ENCODE results near the gene GLG1.

Gene GLG1

DNA sequence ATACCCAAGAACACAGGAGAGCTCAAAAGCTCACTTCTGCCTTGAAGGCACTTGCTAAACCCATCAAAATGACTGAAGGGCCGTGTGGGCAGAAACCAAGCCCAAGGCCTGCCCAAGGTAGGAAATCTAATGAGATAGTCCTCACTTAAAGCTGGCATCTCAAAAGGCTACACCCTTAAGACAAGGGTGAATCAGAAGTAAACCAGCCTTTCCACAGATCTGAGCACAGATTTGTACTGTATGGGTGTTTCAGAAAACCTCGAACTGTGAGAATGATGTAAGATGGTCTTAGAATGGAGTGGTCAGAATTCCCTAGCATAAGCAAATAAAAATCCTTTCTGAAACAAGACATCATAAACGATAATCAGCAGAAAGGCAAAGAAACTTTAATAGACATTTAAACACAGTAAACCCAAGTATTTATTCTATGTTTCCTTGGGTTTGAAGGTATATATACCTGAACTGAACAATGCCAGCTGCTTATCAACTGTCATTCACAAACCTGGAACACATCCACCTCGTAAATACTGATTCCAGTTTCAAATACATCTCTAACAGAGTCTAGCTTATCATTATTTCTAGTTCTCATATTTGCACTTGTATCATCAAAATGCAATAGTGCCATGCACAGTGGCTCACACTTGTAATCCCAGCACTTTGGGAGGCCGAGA is 37.8 kb downstream of the GLG1 start:
- Histone ChIP-seq H3K27ac (ENCODE audit: low read length) (no peak overlapping the region), H3K4me1 (ENCODE audit: low read length) (no peaks in the 10 kb centered on the region)

DNA sequence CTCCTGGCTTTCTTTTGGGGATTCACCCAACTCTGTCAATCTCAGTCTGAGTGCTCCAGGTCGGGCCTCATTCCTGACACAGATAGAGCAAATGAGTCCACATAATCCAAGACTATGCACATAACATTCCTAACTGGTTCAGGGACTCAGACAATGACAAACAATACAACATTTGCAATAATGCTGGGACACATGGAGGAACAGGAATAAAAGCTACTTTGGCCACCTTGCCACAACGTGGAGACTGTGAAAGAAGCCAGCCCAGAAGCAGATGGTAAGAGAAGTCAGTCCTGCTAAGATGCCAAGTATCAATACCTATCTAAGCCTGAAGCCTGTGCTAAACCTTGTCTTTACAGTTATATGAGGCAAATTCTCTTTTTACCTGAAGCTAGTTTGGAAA is 39.0 kb downstream of the GLG1 start:
- Histone ChIP-seq H4K20me1 (ENCODE audit: insufficient read depth, low read length) (peaks cover 78% of the 10 kb centered on the region), H3K27ac (ENCODE audit: low read length) (no peak overlapping the region)
- no peak for TF ChIP-seq EZH2phosphoT487 (IDR thresholded peaks at IDR 0.05; ENCODE audit: low read depth)
- TF ChIP-seq, protein P1, sequence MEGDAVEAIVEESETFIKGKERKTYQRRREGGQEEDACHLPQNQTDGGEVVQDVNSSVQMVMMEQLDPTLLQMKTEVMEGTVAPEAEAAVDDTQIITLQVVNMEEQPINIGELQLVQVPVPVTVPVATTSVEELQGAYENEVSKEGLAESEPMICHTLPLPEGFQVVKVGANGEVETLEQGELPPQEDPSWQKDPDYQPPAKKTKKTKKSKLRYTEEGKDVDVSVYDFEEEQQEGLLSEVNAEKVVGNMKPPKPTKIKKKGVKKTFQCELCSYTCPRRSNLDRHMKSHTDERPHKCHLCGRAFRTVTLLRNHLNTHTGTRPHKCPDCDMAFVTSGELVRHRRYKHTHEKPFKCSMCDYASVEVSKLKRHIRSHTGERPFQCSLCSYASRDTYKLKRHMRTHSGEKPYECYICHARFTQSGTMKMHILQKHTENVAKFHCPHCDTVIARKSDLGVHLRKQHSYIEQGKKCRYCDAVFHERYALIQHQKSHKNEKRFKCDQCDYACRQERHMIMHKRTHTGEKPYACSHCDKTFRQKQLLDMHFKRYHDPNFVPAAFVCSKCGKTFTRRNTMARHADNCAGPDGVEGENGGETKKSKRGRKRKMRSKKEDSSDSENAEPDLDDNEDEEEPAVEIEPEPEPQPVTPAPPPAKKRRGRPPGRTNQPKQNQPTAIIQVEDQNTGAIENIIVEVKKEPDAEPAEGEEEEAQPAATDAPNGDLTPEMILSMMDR (IDR thresholded peaks at IDR 0.05; ENCODE audit: low read depth, low read length) = no peak

More for the DNA sequence above, 37.8 kb downstream of the GLG1 start:
- H3K9me3 ChIP-seq (ENCODE audit: insufficient read depth, low read length) = no peaks in the 10 kb centered on the region
- H3K27me3 ChIP-seq (ENCODE audit: low read depth, low read length) = no peaks in the 10 kb centered on the region
- no peak overlapping the region for H3K9ac ChIP-seq (ENCODE audit: low read length)
- H3K79me2 ChIP-seq (ENCODE audit: low read length) = peaks cover 89% of the 10 kb centered on the region
- no peak overlapping the region for H2AFZ ChIP-seq (ENCODE audit: low read depth, low read length)
- no peak overlapping the region for H3K4me3 ChIP-seq (ENCODE audit: low read length)
- H3K36me3 ChIP-seq (replicated peaks; ENCODE audit: low read depth, low read length) = no peaks in the 10 kb centered on the region
- H4K20me1 ChIP-seq (ENCODE audit: insufficient read depth, low read length) = peaks cover 76% of the 10 kb centered on the region
- TF ChIP-seq, protein P1 (IDR thresholded peaks at IDR 0.05; ENCODE audit: low read depth, low read length) = no peak
- no peak for TF ChIP-seq EZH2phosphoT487 (IDR thresholded peaks at IDR 0.05; ENCODE audit: low read depth)
- H3K4me2 ChIP-seq (ENCODE audit: low read length) = no peak overlapping the region

DNA sequence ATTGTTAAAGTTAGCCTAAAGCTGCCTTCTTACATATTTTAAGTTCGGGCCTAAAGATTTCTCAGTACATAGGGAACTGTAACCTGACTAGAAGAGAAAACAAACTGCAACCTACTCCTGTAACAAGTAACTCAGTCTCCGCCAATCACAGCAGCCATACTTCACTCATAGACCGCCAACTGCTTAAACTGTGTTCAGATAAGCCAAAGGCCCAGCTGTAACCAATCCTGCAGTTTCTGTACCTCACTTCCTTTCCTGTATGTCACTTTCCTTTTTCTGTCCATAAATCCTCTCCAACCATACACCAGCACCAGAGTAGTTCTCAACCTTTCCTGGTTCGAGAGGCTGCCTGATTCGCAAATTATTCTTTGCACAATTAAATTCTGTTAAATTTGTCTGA is 41.5 kb downstream of the GLG1 start:
- peaks cover 77% of the 10 kb centered on the region for H4K20me1 ChIP-seq (ENCODE audit: insufficient read depth, low read length)
- H3K36me3 ChIP-seq (replicated peaks; ENCODE audit: low read depth, low read length) = peaks cover 5% of the 10 kb centered on the region
- H3K4me2 ChIP-seq (ENCODE audit: low read length) = no peak overlapping the region
- H2AFZ ChIP-seq (ENCODE audit: low read depth, low read length) = no peak overlapping the region
- H3K4me1 ChIP-seq (ENCODE audit: low read length) = peaks cover 11% of the 10 kb centered on the region
- no peaks in the 10 kb centered on the region for H3K27me3 ChIP-seq (ENCODE audit: low read depth, low read length)
- H3K27ac ChIP-seq (ENCODE audit: low read length) = no peak overlapping the region
- no peak for TF ChIP-seq EZH2phosphoT487 (IDR thresholded peaks at IDR 0.05; ENCODE audit: low read depth)
- TF ChIP-seq, protein P1 (IDR thresholded peaks at IDR 0.05; ENCODE audit: low read depth, low read length) = no peak
- H3K9me3 ChIP-seq (ENCODE audit: insufficient read depth, low read length) = no peaks in the 10 kb centered on the region
- no peak overlapping the region for H3K4me3 ChIP-seq (ENCODE audit: low read length)
- no peak overlapping the region for H3K9ac ChIP-seq (ENCODE audit: low read length)
- H3K79me2 ChIP-seq (ENCODE audit: low read length) = peaks cover 90% of the 10 kb centered on the region

More for the DNA sequence above, 39.0 kb downstream of the GLG1 start:
- no peak overlapping the region for H3K9ac ChIP-seq (ENCODE audit: low read length)
- H3K27me3 ChIP-seq (ENCODE audit: low read depth, low read length) = no peaks in the 10 kb centered on the region
- H3K4me3 ChIP-seq (ENCODE audit: low read length) = no peak overlapping the region
- peaks cover 91% of the 10 kb centered on the region for H3K79me2 ChIP-seq (ENCODE audit: low read length)
- no peaks in the 10 kb centered on the region for H3K9me3 ChIP-seq (ENCODE audit: insufficient read depth, low read length)
- 0 out of 2 replicates have a peak, but pooled peaks cover under 1% of the 10 kb centered on the region for H3K4me1 ChIP-seq (ENCODE audit: low read length)
- peaks cover 3% of the 10 kb centered on the region for H3K36me3 ChIP-seq (replicated peaks; ENCODE audit: low read depth, low read length)
- H2AFZ ChIP-seq (ENCODE audit: low read depth, low read length) = no peak overlapping the region
- H3K4me2 ChIP-seq (ENCODE audit: low read length) = no peak overlapping the region

DNA sequence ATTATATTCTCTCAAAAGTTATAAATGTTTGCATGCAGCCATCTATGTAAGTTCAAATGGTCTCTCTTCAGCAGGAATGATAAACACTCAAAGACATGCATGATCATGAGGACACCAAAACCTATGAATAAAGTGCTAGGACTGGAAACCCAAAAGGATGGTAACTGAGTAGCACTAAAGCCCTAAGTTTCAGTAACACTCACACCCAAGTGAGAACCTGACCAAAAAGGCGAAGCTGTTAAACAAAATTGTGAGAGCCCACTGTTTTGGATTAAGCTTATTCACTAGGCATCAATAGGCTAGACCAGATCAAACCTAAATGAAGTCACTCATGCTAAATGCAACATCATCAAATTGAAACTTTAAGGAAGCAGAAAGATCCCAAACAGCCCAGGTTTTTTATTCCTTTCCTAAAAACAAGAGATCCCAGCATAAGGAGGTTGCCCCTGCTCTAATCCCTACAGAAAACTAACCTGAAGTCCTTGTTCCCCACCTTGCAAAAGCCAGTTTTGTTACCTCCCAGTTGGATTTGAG is 42.4 kb downstream of the GLG1 start:
- H4K20me1 ChIP-seq (ENCODE audit: insufficient read depth, low read length) = peaks cover 77% of the 10 kb centered on the region
- H2AFZ ChIP-seq (ENCODE audit: low read depth, low read length) = no peak overlapping the region
- H3K27me3 ChIP-seq (ENCODE audit: low read depth, low read length) = no peaks in the 10 kb centered on the region
- TF ChIP-seq EZH2phosphoT487 (IDR thresholded peaks at IDR 0.05; ENCODE audit: low read depth) = no peak
- TF ChIP-seq, protein P1 (IDR thresholded peaks at IDR 0.05; ENCODE audit: low read depth, low read length) = no peak
- no peak overlapping the region for H3K4me2 ChIP-seq (ENCODE audit: low read length)
- H3K9me3 ChIP-seq (ENCODE audit: insufficient read depth, low read length) = no peaks in the 10 kb centered on the region
- peaks cover 11% of the 10 kb centered on the region for H3K4me1 ChIP-seq (ENCODE audit: low read length)
- H3K36me3 ChIP-seq (replicated peaks; ENCODE audit: low read depth, low read length) = peaks cover 5% of the 10 kb centered on the region
- H3K27ac ChIP-seq (ENCODE audit: low read length) = no peak overlapping the region
- no peak overlapping the region for H3K4me3 ChIP-seq (ENCODE audit: low read length)
- no peak overlapping the region for H3K9ac ChIP-seq (ENCODE audit: low read length)
- peaks cover 83% of the 10 kb centered on the region for H3K79me2 ChIP-seq (ENCODE audit: low read length)
